AG10803 (cell line): ENCODE results near the gene BPI.

ENCODE experiments used
- DNase-seq: peaks from one replicate; pipeline ENCODE4 v3.0.0; 2010; ENCODE audit warnings: low read depth
- H3K4me3 ChIP-seq: 2 replicates; pipeline ENCODE4 v1.5.1; 2011; ENCODE audit warnings: mild to moderate bottlenecking, low read length, control low read depth
- CTCF ChIP-seq: conservative IDR thresholded peaks from 2 replicates; pipeline ENCODE4 v1.5.1; 2011; ENCODE audit warnings: mild to moderate bottlenecking, low read length, control low read depth, inconsistent platforms

BPI gene

DNA sequence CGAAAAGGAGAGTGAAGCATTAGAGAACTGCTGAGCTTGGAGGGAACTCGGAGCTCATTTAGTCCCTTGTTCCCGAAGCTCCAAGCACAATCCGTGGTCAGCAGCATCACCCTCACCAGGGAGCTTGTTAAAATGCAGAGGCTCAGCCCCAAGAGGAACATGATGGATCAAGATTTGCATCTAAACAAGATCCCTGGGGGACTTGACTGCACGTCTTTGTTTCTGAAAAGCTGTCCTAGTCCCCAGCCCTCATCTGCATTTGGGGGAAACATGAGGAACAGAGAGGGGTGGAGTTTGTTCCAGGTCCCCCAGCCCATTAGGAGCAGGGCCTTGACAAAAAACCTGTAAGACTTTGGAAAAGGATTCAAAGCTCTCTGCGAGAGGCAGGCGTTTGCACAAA is 38.3 kb downstream of the BPI start:
- no peak overlapping the region for H3K4me3 ChIP-seq
- no peak for DNase-seq
- no peak for TF ChIP-seq CTCF

GRCh38 chr20:38342713-38343310 is 38.9 kb downstream of the BPI start:
- no peak for TF ChIP-seq CTCF
- DNase-seq: no peak
- no peak overlapping the region for H3K4me3 ChIP-seq

- peak; percentile 35 for DNase-seq
- no peak for TF ChIP-seq CTCF
- peak overlapping the region; percentile 23 for H3K4me3 ChIP-seq
Observed at GRCh38 chr20:38343311-38344106, 39.6 kb downstream of the BPI start.

GRCh38 chr20:38344107-38344701 is 40.2 kb downstream of the BPI start:
- TF ChIP-seq CTCF: no peak
- peak; percentile 17 for DNase-seq
- H3K4me3 ChIP-seq: no peak overlapping the region

DNA sequence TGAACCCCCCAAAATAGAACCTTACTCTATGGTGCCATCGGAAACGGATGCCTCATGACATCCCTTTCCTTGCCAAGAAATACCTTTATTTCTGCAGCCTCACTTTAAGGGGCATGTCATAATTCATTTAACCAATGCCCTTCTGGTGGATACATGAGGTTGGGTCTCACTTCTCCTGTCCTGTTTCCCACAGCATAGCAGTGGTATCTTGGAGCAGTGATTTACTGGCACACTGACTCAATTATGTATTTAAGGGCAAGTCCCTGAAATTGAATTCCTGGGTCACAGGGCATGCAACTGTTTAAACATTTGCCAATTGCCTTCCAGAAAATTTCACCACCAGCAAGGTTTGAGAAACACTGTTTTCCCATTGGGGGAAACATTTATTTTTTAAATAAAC is 41.7 kb downstream of the BPI start:
- no peak for TF ChIP-seq CTCF
- H3K4me3 ChIP-seq: no peak overlapping the region
- no peak for DNase-seq

DNA sequence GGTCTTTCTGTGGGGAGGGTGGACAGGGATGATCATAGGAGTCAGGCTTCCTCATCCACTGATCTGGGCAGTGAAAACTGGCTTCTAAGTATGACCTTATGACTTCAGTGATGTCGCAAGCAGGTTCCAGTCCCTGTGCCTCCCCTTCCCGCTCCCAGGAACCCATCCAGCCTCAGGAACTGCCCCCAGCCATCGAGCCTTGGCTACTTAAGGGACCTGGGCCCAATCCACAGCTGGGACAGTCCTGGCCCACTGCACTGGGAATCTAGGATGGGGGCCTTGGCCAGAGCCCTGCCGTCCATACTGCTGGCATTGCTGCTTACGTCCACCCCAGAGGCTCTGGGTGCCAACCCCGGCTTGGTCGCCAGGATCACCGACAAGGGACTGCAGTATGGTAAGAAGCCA is 42.3 kb downstream of the BPI start, which contains the start of gene LBP:
TSS of gene LBP (plus strand) at position 236 of the 405 bp plus-strand sequence. CDS start at position 271, 35 bp downstream.
- H3K4me3 ChIP-seq: no peak within 1 kb of the TSS
- DNase-seq: no peak
- TF ChIP-seq CTCF: no peak

- DNase-seq: no peak
- TF ChIP-seq CTCF: no peak
- no peak overlapping the region for H3K4me3 ChIP-seq
Observed at GRCh38 chr20:38346741-38347140, 42.8 kb downstream of the BPI start.
